Kidney (tissue), 14 donors: ENCODE measurements around the gene SH2D4B. TPM values are rescaled to one million over a fixed set of nuclear protein-coding genes. Genes with fewer than 3 reads are reported as not detected.

Experiments
- DNase-seq, 5 donors: peaks; one replicate each; pipeline ENCODE4 v3.0.0-alpha.2; 2013 to 2020
- FAIRE-seq: peaks from 2 replicates; lab custom pipeline; 2012; peaks lifted over from hg19 to GRCh38; lab: Jason Lieb, UNC
- H3K27ac ChIP-seq, 2 donors: one replicate each; pipeline ENCODE4 v1.7.0; 2013; ENCODE audit warnings: low read depth in 2 of 2, low read length in 2 of 2, inconsistent platforms in 1 of 2
- H3K27me3 ChIP-seq: one replicate; pipeline ENCODE4 v1.7.1; 2013; ENCODE audit warnings: low read length, inconsistent platforms; ENCODE audit not compliant: control insufficient read depth, insufficient read depth
- H3K36me3 ChIP-seq, 3 donors: one replicate each; pipeline versions ENCODE4 v1.7.0 to v1.7.1; 2013; ENCODE audit warnings: low read length in 3 of 3, control low read depth in 1 of 3, inconsistent platforms in 1 of 3; ENCODE audit not compliant: insufficient read depth in 3 of 3, control insufficient read depth in 2 of 3
- H3K4me1 ChIP-seq, 3 donors: one replicate each; pipeline versions ENCODE4 v1.7.0 to v1.7.1; 2013; ENCODE audit warnings: low read length in 3 of 3, inconsistent platforms in 1 of 3, low read depth in 1 of 3; ENCODE audit not compliant: control insufficient read depth in 2 of 3, insufficient read depth in 2 of 3
- H3K4me3 ChIP-seq, 3 donors: one replicate each; pipeline versions ENCODE4 v1.7.0 to v1.8.1; 2013; ENCODE audit warnings: low read length in 3 of 3, control low read depth in 1 of 3, inconsistent platforms in 1 of 3
- H3K9ac ChIP-seq, 3 donors: one replicate each; pipeline versions ENCODE4 v1.7.0 to v1.7.1; 2013; ENCODE audit warnings: low read length in 3 of 3, control low read depth in 1 of 3, inconsistent platforms in 1 of 3
- H3K9me3 ChIP-seq, 3 donors: one replicate each; pipeline versions ENCODE4 v1.7.0 to v1.7.1; 2013; ENCODE audit warnings: low read length in 3 of 3, control low read depth in 1 of 3, inconsistent platforms in 1 of 3; ENCODE audit not compliant: control insufficient read depth in 2 of 3, insufficient read depth in 1 of 3
- CTCF ChIP-seq: IDR thresholded peaks from 3 replicates; pipeline ENCODE4 v1.5.1; 2012; ENCODE audit warnings: mild to moderate bottlenecking, moderate library complexity, borderline replicate concordance; ENCODE audit not compliant: insufficient read depth; ENCODE audit errors: extremely low read depth
- intact Hi-C: fragments of 100-400 bp; cut with DNase I; formaldehyde crosslinking; loops from one replicate; pipeline ENCODE4 v1.11.1; 2022
- polyA plus RNA-seq: library from polyadenylated mRNA; stranded (reverse); fragments of 350-450 nt; fragmentation: Illumina TruSeq; extraction: RNeasy Lipid Tissue Mini Kit (QIAGEN cat#74804); gene quantifications from one replicate; pipeline ENCODE4 v1.2.3, GENCODE V29; 2014; ENCODE audit warnings: low read depth, low replicate concordance; ENCODE audit not compliant: insufficient read depth
- total RNA-seq: library from RNA; stranded (reverse); fragmentation: NEBNext Ultra II Directional; extraction: Animal tissue kit (Norgen Biotek cat#: 25700); gene quantifications from one replicate; pipeline ENCODE4 v1.2.1, GENCODE V29; 2021
- donor health status: control.
- donor health status: control.
- donor health status: control.
- donor health status: control.
- donor health status: control.
- donor health status: DM: yes; HTN: yes; CAD: no.
- donor health status: Normal renal cell carcinoma (clear cell type).

The SH2D4B gene
- total and polyA plus RNA-seq, 2 donors from 2014 or later: 0.09 TPM; not detected in 1

DNA sequence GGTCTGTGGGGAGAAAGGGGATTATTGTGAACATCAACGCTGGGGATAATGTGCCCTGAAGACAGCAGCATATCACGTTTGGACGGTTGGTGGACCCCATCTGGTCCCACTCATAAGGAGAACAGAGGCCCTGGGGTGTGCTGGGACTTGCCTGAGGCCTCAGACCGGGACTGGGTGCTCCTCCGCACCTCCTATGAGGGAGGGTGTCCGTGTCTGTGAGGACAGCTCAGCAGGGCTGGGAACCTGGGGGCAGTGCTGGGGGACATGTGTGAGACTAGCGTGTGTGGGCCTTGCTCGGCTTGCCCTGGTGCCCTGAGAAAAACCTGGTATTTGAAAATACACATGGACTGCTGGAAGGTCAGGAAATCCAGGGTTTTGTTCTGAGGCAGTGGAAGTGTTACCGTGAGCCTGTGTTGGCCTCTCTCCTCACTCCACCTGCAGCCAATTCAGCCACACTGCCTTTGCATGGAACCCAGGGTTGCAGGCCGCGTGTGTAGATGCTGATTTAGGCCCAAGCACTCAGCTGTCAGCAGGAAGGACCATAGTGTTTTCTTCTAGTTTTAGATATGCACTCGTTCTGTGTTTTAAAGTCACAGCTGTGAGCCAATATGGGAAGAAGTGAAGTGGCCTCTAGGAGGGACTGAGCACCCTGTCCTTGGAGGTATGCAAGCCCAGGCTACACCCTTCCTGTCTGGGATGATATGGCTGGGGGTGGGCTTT is 13.4 kb upstream of the SH2D4B start:
- no peak overlapping the region for H3K27ac ChIP-seq
- TF ChIP-seq CTCF: no peak
- no peaks in the 10 kb centered on the region for H3K27me3 ChIP-seq
- H3K4me3 ChIP-seq: no peak overlapping the region
- DNase-seq (no peak), FAIRE-seq (no peak)
- peaks cover 0 to 5% (median 3%) of the 10 kb centered on the region in 3 donors for H3K4me1 ChIP-seq
- intact Hi-C loops: no loop called here
- no peaks in the 10 kb centered on the region for H3K9me3 ChIP-seq
- no peak overlapping the region for H3K9ac ChIP-seq
- peaks cover 0 to 2% (median 0%) of the 10 kb centered on the region in 3 donors for H3K36me3 ChIP-seq

GRCh38 chr10:80526218-80526617 is 11.5 kb upstream of the SH2D4B start:
- no peak for FAIRE-seq

DNA sequence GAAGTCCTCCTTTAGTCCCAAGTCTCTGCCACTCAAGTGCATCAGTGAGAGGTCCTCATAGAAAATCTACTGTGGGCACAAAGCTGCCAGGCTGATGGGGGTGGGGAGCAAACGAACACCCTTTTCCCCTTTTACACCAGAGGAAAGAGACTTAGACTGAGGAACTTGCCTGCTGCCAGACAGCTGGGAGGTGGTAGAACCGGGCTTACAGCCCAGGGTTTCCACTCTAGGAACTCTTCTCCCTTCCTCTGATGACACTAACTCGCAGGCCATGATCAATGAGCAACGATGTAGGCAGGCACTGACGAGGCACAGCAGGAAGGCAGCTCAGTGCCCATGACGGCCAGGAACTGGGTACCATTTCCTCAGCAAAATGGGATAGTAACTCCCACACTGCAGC is 11.0 kb upstream of the SH2D4B start:
- Histone ChIP-seq H3K36me3 (no peaks in the 10 kb centered on the region), H3K27me3 (no peaks in the 10 kb centered on the region), H3K9ac (no peak overlapping the region), H3K27ac (no peak overlapping the region), H3K4me1 (peaks cover 0 to 5% (median 3%) of the 10 kb centered on the region in 3 donors), H3K9me3 (no peaks in the 10 kb centered on the region), H3K4me3 (no peak overlapping the region)
- no peak for DNase-seq
- FAIRE-seq: no peak
- no peak for TF ChIP-seq CTCF
- intact Hi-C loops: no loop called here

More at GRCh38 chr10:80526218-80526617, 11.5 kb upstream of the SH2D4B start:
- Histone ChIP-seq H3K36me3 (no peaks in the 10 kb centered on the region), H3K9ac (no peak overlapping the region), H3K9me3 (no peaks in the 10 kb centered on the region), H3K27me3 (no peaks in the 10 kb centered on the region), H3K27ac (no peak overlapping the region), H3K4me1 (peaks cover 0 to 5% (median 3%) of the 10 kb centered on the region in 3 donors), H3K4me3 (no peak overlapping the region)
- intact Hi-C loops: no loop called here
- no peak for TF ChIP-seq CTCF
- DNase-seq: no peak
